HepG2 (cell line): ENCODE measurements around the gene XXYLT1.

Experiments
- ARNTL ChIP-seq: sonication (generic); formaldehyde crosslinking; IDR thresholded peaks from 2 replicates; pipeline ENCODE4 v1.4.0; 2020; ENCODE audit warnings: mild to moderate bottlenecking, missing genetic modification reagents
- ATF3 ChIP-seq: sonication (generic); formaldehyde crosslinking; IDR thresholded peaks from 2 replicates; pipeline ENCODE4 v1.4.0; 2020; ENCODE audit warnings: missing genetic modification reagents
- EP300 ChIP-seq, 3 experiments: sonication (generic) in 1 of 3; formaldehyde crosslinking in 1 of 3; IDR thresholded peaks; 2 replicates each; pipeline versions ENCODE4 v1.5.1 to v1.6.1; 2011 to 2020; ENCODE audit warnings: low read depth in 2 of 3, low read length in 2 of 3, borderline replicate concordance in 1 of 3, improper control_type of control experiment in 1 of 3, mild to moderate bottlenecking in 1 of 3, missing genetic modification reagents in 1 of 3, moderate library complexity in 1 of 3
- HOXA5 ChIP-seq: sonication (generic); formaldehyde crosslinking; IDR thresholded peaks from 2 replicates; pipeline ENCODE4 v1.4.0; 2020; ENCODE audit warnings: missing genetic modification reagents
- REST ChIP-seq, 2 experiments: IDR thresholded peaks; 2 replicates each; pipeline ENCODE4 v1.6.1; 2011 to 2012; ENCODE audit warnings: low read length in 2 of 2, borderline replicate concordance in 1 of 2, low read depth in 1 of 2, mild to moderate bottlenecking in 1 of 2, moderate library complexity in 1 of 2
- ZNF660 ChIP-seq: sonication (generic); formaldehyde crosslinking; IDR thresholded peaks from 2 replicates; pipeline ENCODE4 v1.5.1; 2020; ENCODE audit warnings: mild to moderate bottlenecking, low read depth, missing genetic modification reagents, borderline replicate concordance
- TF ChIP-seq, protein P1 (sequence below): sonication (generic); formaldehyde crosslinking; IDR thresholded peaks from 2 replicates; pipeline ENCODE4 v1.5.0; 2020; ENCODE audit warnings: mild to moderate bottlenecking, missing genetic modification reagents, moderate library complexity
- TF ChIP-seq, protein P2 (sequence below): IDR thresholded peaks from 2 replicates; pipeline ENCODE4 v1.6.1; 2016; ENCODE audit warnings: missing compliant biosample characterization, missing genetic modification reagents, borderline replicate concordance
- TF ChIP-seq, protein P3 (sequence below): sonication (generic); formaldehyde crosslinking; IDR thresholded peaks from 2 replicates; pipeline ENCODE4 v1.4.0; 2020; ENCODE audit warnings: mild to moderate bottlenecking, missing genetic modification reagents

GRCh38 chr3:195116407-195117185 lies 154.4 kb downstream of the XXYLT1 start:
- TF ChIP-seq REST (IDR thresholded peaks at IDR 0.05; ENCODE audit: borderline replicate concordance in 1 of 2, low read depth in 1 of 2, low read length in 2 of 2) = no peak
- no peak for TF ChIP-seq EP300 (IDR thresholded peaks at IDR 0.05; ENCODE audit: low read depth in 2 of 2, low read length in 2 of 2)
- TF ChIP-seq EP300 (CRISPR knock-in tag; IDR thresholded peaks at IDR 0.05; ENCODE audit: borderline replicate concordance) = no peak
- TF ChIP-seq, protein P1, sequence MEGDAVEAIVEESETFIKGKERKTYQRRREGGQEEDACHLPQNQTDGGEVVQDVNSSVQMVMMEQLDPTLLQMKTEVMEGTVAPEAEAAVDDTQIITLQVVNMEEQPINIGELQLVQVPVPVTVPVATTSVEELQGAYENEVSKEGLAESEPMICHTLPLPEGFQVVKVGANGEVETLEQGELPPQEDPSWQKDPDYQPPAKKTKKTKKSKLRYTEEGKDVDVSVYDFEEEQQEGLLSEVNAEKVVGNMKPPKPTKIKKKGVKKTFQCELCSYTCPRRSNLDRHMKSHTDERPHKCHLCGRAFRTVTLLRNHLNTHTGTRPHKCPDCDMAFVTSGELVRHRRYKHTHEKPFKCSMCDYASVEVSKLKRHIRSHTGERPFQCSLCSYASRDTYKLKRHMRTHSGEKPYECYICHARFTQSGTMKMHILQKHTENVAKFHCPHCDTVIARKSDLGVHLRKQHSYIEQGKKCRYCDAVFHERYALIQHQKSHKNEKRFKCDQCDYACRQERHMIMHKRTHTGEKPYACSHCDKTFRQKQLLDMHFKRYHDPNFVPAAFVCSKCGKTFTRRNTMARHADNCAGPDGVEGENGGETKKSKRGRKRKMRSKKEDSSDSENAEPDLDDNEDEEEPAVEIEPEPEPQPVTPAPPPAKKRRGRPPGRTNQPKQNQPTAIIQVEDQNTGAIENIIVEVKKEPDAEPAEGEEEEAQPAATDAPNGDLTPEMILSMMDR (CRISPR knock-in tag) = no peak
- TF ChIP-seq ZNF660 = no peak
- TF ChIP-seq HOXA5 (CRISPR knock-in tag) = no peak
- no peak for TF ChIP-seq ATF3 (CRISPR knock-in tag)
- TF ChIP-seq ARNTL (CRISPR knock-in tag) = no peak
- TF ChIP-seq, protein P2, sequence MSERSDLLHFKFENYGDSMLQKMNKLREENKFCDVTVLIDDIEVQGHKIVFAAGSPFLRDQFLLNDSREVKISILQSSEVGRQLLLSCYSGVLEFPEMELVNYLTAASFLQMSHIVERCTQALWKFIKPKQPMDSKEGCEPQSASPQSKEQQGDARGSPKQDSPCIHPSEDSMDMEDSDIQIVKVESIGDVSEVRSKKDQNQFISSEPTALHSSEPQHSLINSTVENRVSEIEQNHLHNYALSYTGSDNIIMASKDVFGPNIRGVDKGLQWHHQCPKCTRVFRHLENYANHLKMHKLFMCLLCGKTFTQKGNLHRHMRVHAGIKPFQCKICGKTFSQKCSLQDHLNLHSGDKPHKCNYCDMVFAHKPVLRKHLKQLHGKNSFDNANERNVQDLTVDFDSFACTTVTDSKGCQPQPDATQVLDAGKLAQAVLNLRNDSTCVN (CRISPR knock-in tag) = no peak
- TF ChIP-seq, protein P3, sequence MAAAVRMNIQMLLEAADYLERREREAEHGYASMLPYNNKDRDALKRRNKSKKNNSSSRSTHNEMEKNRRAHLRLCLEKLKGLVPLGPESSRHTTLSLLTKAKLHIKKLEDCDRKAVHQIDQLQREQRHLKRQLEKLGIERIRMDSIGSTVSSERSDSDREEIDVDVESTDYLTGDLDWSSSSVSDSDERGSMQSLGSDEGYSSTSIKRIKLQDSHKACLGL = no peak
